GM23248 (cell line): ENCODE data around the gene RNLS. TPM values are rescaled to one million over a fixed set of nuclear protein-coding genes. Genes with fewer than 3 reads are reported as not detected.

Experiments
- DNase-seq: peaks from one replicate; pipeline ENCODE4 v3.0.0-alpha.2; 2015
- H2AFZ ChIP-seq: fragments of 200-600 bp; sonication (generic); 2 replicates; pipeline ENCODE4 v1.6.1; 2016; ENCODE audit warnings: antibody characterized with exemption
- H3F3A ChIP-seq: fragments of 200-600 bp; sonication (generic); 2 replicates; pipeline ENCODE4 v1.6.1; 2016; ENCODE audit warnings: mild to moderate bottlenecking, antibody characterized with exemption, mixed run types; ENCODE audit not compliant: insufficient read depth
- H3K27ac ChIP-seq: fragments of 200-600 bp; sonication (generic); 2 replicates; pipeline ENCODE4 v1.5.1; 2016; ENCODE audit warnings: mild to moderate bottlenecking
- H3K27me3 ChIP-seq: fragments of 200-600 bp; sonication (generic); replicated peaks from 2 replicates; pipeline ENCODE4 v1.6.1; 2016; ENCODE audit warnings: mild to moderate bottlenecking; ENCODE audit not compliant: insufficient read depth
- H3K36me3 ChIP-seq: fragments of 200-600 bp; sonication (generic); 2 replicates; pipeline ENCODE4 v1.6.1; 2016; ENCODE audit warnings: low read depth, mild to moderate bottlenecking
- H3K4me1 ChIP-seq: fragments of 200-600 bp; sonication (generic); 2 replicates; pipeline ENCODE4 v1.6.1; 2016; ENCODE audit warnings: mild to moderate bottlenecking; ENCODE audit not compliant: insufficient read depth
- H3K4me2 ChIP-seq: fragments of 200-600 bp; sonication (generic); one replicate; pipeline ENCODE4 v1.6.1; 2016; ENCODE audit warnings: mild to moderate bottlenecking; ENCODE audit not compliant: unreplicated experiment
- H3K4me3 ChIP-seq: fragments of 200-600 bp; sonication (generic); 2 replicates; pipeline ENCODE4 v1.5.1; 2016; ENCODE audit warnings: mild to moderate bottlenecking
- H3K79me2 ChIP-seq: fragments of 200-600 bp; sonication (generic); 2 replicates; pipeline ENCODE4 v1.6.1; 2016; ENCODE audit warnings: mild to moderate bottlenecking; ENCODE audit not compliant: insufficient read depth
- H3K9ac ChIP-seq: fragments of 200-600 bp; sonication (generic); 2 replicates; pipeline ENCODE4 v1.6.1; 2016; ENCODE audit warnings: mild to moderate bottlenecking
- H3K9me2 ChIP-seq: fragments of 200-600 bp; sonication (generic); 2 replicates; pipeline ENCODE4 v1.6.1; 2016; ENCODE audit warnings: mixed run types, mild to moderate bottlenecking, moderate library complexity; ENCODE audit not compliant: insufficient read depth
- H3K9me3 ChIP-seq: fragments of 200-600 bp; sonication (generic); one replicate; pipeline ENCODE4 v1.6.1; 2017; ENCODE audit warnings: low read depth
- H4K20me1 ChIP-seq: fragments of 200-600 bp; sonication (generic); 2 replicates; pipeline ENCODE4 v1.6.0; 2016; ENCODE audit not compliant: insufficient read depth
- EZH2 ChIP-seq: fragments of 200-600 bp; sonication (generic); IDR thresholded peaks from 2 replicates; pipeline ENCODE4 v1.6.1; 2018; ENCODE audit warnings: antibody characterized with exemption, mild to moderate bottlenecking; ENCODE audit not compliant: insufficient read depth, poor library complexity, severe bottlenecking
- EZH2phosphoT487 ChIP-seq: fragments of 200-600 bp; sonication (generic); IDR thresholded peaks from 2 replicates; pipeline ENCODE4 v1.6.1; 2018; ENCODE audit warnings: antibody characterized with exemption, moderate library complexity, mild to moderate bottlenecking, low read depth; ENCODE audit not compliant: insufficient read depth
- WGBS, 2 experiments: methylation state at CpG; one replicate each; pipeline ENCODE4 v1.1.6; 2015 to 2017; ENCODE audit warnings: low lambda C conversion rate in 2 of 2, low coverage in 1 of 2; ENCODE audit errors: missing lambda C conversion rate in 2 of 2; 5-methylcytosine and 5-hydroxymethylcytosine counted together
- in situ Hi-C: fragments of 300-500 bp; cut with MboI; formaldehyde crosslinking; loops from 2 replicates; pipeline ENCODE4 v1.15.0; 2020
- polyA plus RNA-seq: library from polyadenylated mRNA; unstranded; fragments of >200 nt; fragmentation: Nextera tagmentation; extraction: Ambion mirVana; gene quantifications from 2 replicates; pipeline ENCODE4 v1.2.1, GENCODE V29; 2016
- total RNA-seq: library from RNA; depleted of rRNA; stranded (reverse); fragments of >200 nt; shearing (Covaris generic); gene quantifications from 2 replicates; pipeline ENCODE4 v1.2.3, GENCODE V29; 2014

The RNLS gene
- total and polyA plus RNA-seq, 2 experiments from 2014 or later, result 11.5 to 23.1 TPM

DNA sequence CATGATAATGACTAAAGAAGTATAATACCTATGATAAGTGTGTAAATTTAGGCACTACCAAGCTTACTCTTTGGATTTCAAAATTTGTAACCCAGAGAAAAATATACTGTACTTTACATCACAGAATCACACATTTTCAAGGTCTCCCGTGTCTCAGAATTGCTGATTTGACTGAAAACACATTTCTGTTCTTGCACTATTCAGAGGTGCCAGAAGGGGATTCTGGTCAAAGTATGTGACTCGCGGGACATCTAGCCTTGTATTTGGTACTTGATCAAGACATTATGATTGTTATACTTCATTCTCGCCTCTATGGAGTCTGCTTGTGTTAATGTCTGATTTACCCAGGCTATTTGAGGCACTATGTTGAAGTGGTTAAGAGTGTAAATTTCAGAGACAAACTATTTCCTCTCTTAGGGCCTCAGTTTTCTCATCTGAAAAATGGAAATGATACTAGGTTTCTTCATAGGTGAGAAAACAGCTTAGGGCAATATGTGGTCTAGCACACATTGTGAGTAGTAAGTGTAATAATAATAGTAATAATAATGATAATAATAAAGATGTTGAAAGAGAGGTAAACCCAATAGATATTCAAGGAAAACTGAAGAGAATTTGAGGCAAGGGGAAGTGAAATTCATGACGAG lies 320.4 kb downstream of the RNLS start:
- Histone ChIP-seq H3K9me3 (no peaks in the 10 kb centered on the region), H4K20me1 (no peaks in the 10 kb centered on the region), H3K9ac (no peak overlapping the region), H3K4me2 (no peak overlapping the region), H3K27me3 (no peaks in the 10 kb centered on the region), H3K27ac (no peak overlapping the region), H3K4me3 (no peak overlapping the region), H3K79me2 (no peaks in the 10 kb centered on the region), H3K9me2 (no peaks in the 10 kb centered on the region), H3K36me3 (no peaks in the 10 kb centered on the region), H2AFZ (no peak overlapping the region), H3F3A (peaks cover 15% of the 10 kb centered on the region), H3K4me1 (peaks cover 13% of the 10 kb centered on the region; the same call in 1 of the 2 replicates)
- 53 to 56% methylated on average over 5 of the region's 5 CpGs for WGBS, 2 experiments
- TF ChIP-seq EZH2phosphoT487 (no peak), EZH2 (no peak)
- in situ Hi-C loops, result no loop called here
- DNase-seq, result no peak

DNA sequence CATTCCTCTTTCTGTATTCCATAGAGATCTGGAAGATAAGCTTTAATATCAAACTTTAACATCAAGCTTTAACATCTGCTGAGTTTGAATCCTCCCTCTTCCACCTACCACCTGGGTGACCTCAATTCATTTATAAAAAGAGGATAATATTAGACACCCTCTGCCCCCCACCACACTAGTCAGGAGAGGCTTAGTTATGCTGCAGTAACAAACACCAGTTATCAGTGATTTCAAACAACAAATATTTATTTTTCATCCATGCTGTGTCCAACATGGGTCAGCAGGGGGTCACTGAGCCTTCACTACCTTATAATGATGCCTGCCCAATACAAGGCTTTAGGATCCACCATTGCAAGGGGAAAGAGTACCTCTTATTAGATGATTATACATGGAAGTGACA lies 322.0 kb downstream of the RNLS start:
- TF ChIP-seq EZH2phosphoT487 (no peak), EZH2 (no peak)

GRCh38 chr10:88260329-88261051 lies 322.6 kb downstream of the RNLS start:
- DNase-seq, result no peak
- H3K36me3 ChIP-seq, result no peaks in the 10 kb centered on the region
- no peak for TF ChIP-seq EZH2phosphoT487
- no peak for TF ChIP-seq EZH2
- H3K27me3 ChIP-seq, result no peaks in the 10 kb centered on the region
- WGBS, 2 experiments, result 89 to 100% methylated on average over 1 of the region's 1 CpG
- no peaks in the 10 kb centered on the region for H3F3A ChIP-seq
- H3K4me3 ChIP-seq, result no peak overlapping the region
- peaks cover under 1% of the 10 kb centered on the region; the same call in 1 of the 2 replicates for H3K4me1 ChIP-seq
- no peak overlapping the region for H3K27ac ChIP-seq
- H4K20me1 ChIP-seq, result no peaks in the 10 kb centered on the region
- H2AFZ ChIP-seq, result no peak overlapping the region
- no peaks in the 10 kb centered on the region for H3K9me3 ChIP-seq
- no peaks in the 10 kb centered on the region for H3K9me2 ChIP-seq
- H3K79me2 ChIP-seq, result no peaks in the 10 kb centered on the region
- in situ Hi-C loops, result no loop called here
- no peak overlapping the region for H3K9ac ChIP-seq
- no peak overlapping the region for H3K4me2 ChIP-seq

More for the DNA sequence above, 322.0 kb downstream of the RNLS start:
- Histone ChIP-seq H3K4me3 (no peak overlapping the region), H3F3A (peaks cover 6% of the 10 kb centered on the region), H3K9me3 (no peaks in the 10 kb centered on the region), H4K20me1 (no peaks in the 10 kb centered on the region), H3K27me3 (no peaks in the 10 kb centered on the region), H3K79me2 (no peaks in the 10 kb centered on the region), H3K4me1 (peaks cover 5% of the 10 kb centered on the region; the same call in 1 of the 2 replicates), H3K36me3 (no peaks in the 10 kb centered on the region), H3K9me2 (no peaks in the 10 kb centered on the region), H3K4me2 (no peak overlapping the region), H3K9ac (no peak overlapping the region), H2AFZ (no peak overlapping the region), H3K27ac (no peak overlapping the region)
- in situ Hi-C loops, result no loop called here
- DNase-seq, result no peak

- H3K27me3 ChIP-seq, result no peaks in the 10 kb centered on the region
- 0 out of 2 replicates have a peak, but pooled peaks cover 3% of the 10 kb centered on the region for H3F3A ChIP-seq
Observed at GRCh38 chr10:88259381-88259780, 323.7 kb downstream of the RNLS start.

More at GRCh38 chr10:88259381-88259780, 323.7 kb downstream of the RNLS start:
- 91 to 96% methylated on average over 6 of the region's 6 CpGs for WGBS, 2 experiments
- H3K9me3 ChIP-seq, result no peaks in the 10 kb centered on the region
- no peak overlapping the region for H2AFZ ChIP-seq
- H3K4me2 ChIP-seq, result no peak overlapping the region
- H3K4me1 ChIP-seq, result peaks cover 3% of the 10 kb centered on the region
- no peaks in the 10 kb centered on the region for H3K79me2 ChIP-seq
- in situ Hi-C loops, result no loop called here
- H3K36me3 ChIP-seq, result no peaks in the 10 kb centered on the region
- H4K20me1 ChIP-seq, result no peaks in the 10 kb centered on the region
- TF ChIP-seq EZH2phosphoT487 (no peak), EZH2 (no peak)
- no peak overlapping the region for H3K27ac ChIP-seq
- no peak for DNase-seq
- no peak overlapping the region for H3K9ac ChIP-seq
- H3K4me3 ChIP-seq, result no peak overlapping the region
- no peaks in the 10 kb centered on the region for H3K9me2 ChIP-seq
